H1 (cell line): ENCODE results near the gene COL19A1. TPM values are rescaled to one million over a fixed set of nuclear protein-coding genes. Genes with fewer than 3 reads are reported as not detected.

ENCODE experiments used
- CTCF ChIA-PET: fragments of 300-600 bp; sonication (Branson Sonifier 250); formaldehyde crosslinking; loops from one replicate; lab custom pipeline; 2021; ENCODE audit not compliant: partially characterized antibody; lab: Charles Lee
- POLR2A ChIA-PET: fragments of 300-600 bp; sonication (Branson Sonifier 250); formaldehyde crosslinking; loops from one replicate; lab custom pipeline; 2021; ENCODE audit warnings: inconsistent platforms; ENCODE audit not compliant: partially characterized antibody; lab: Charles Lee
- DNase-seq, 2 experiments: peaks; one replicate each; pipeline versions ENCODE4 v3.0.0 to v3.0.0-alpha.2; 2010 to 2022; ENCODE audit warnings: low spot score in 2 of 2, low read depth in 1 of 2, mixed read lengths in 1 of 2
- FAIRE-seq: peaks from 2 replicates; lab custom pipeline; 2011; peaks lifted over from hg19 to GRCh38; lab: Jason Lieb, UNC
- H2AFZ ChIP-seq: 2 replicates; pipeline ENCODE4 v1.8.1; 2012; ENCODE audit warnings: low read length, inconsistent platforms
- H2AK5ac ChIP-seq: 2 replicates; pipeline ENCODE4 v1.6.1; 2013; ENCODE audit warnings: low read depth, low read length
- H2BK120ac ChIP-seq: replicated peaks from 2 replicates; pipeline ENCODE3; 2013; ENCODE audit warnings: low read depth, low read length, inconsistent platforms
- H2BK12ac ChIP-seq: 2 replicates; pipeline ENCODE4 v1.6.1; 2013; ENCODE audit warnings: low read depth, low read length
- H2BK15ac ChIP-seq: 2 replicates; pipeline ENCODE4 v1.6.1; 2013; ENCODE audit warnings: low read length
- H2BK20ac ChIP-seq: 2 replicates; pipeline ENCODE4 v1.6.1; 2013; ENCODE audit warnings: low read length
- H2BK5ac ChIP-seq: 2 replicates; pipeline ENCODE4 v1.6.1; 2013; ENCODE audit warnings: low read depth, low read length
- H3K14ac ChIP-seq: 2 replicates; pipeline ENCODE4 v1.6.1; 2013; ENCODE audit warnings: inconsistent platforms; ENCODE audit not compliant: insufficient read length
- H3K18ac ChIP-seq: 2 replicates; pipeline ENCODE4 v1.6.1; 2013; ENCODE audit warnings: low read length; ENCODE audit errors: extremely low read depth
- H3K23ac ChIP-seq: 2 replicates; pipeline ENCODE4 v1.6.1; 2013; ENCODE audit warnings: inconsistent platforms; ENCODE audit not compliant: insufficient read length
- H3K23me2 ChIP-seq: 2 replicates; pipeline ENCODE4 v1.6.1; 2013; ENCODE audit warnings: low read depth, low read length
- H3K27ac ChIP-seq: 2 replicates; pipeline ENCODE4 v1.6.1; 2011; ENCODE audit warnings: low read depth, low read length, inconsistent platforms
- H3K27me3 ChIP-seq, 4 experiments: replicated peaks in 1 of 4; 1 replicate in 1 of 4; 2 replicates in 3 of 4; pipeline versions ENCODE4 v1.6.1 to v1.8.1; 2011 to 2013; ENCODE audit warnings: low read length in 3 of 4, mild to moderate bottlenecking in 3 of 4, inconsistent platforms in 2 of 4, mixed read lengths in 2 of 4, moderate library complexity in 1 of 4; ENCODE audit not compliant: control insufficient read depth in 3 of 4, insufficient read depth in 3 of 4; ENCODE audit errors: extremely low read depth in 1 of 4
- H3K36me3 ChIP-seq, 4 experiments: 2 replicates each; pipeline versions ENCODE4 v1.6.1 to v1.8.1; 2011 to 2013; ENCODE audit warnings: mild to moderate bottlenecking in 4 of 4, low read length in 3 of 4, moderate library complexity in 2 of 4, control low read depth in 1 of 4, inconsistent platforms in 1 of 4; ENCODE audit not compliant: insufficient read depth in 4 of 4, control insufficient read depth in 2 of 4
- H3K4ac ChIP-seq: replicated peaks from 2 replicates; pipeline ENCODE3; 2013; ENCODE audit warnings: low read length, low read depth, mixed read lengths, inconsistent platforms; ENCODE audit not compliant: insufficient read length
- H3K4me1 ChIP-seq, 4 experiments: replicated peaks in 1 of 4; 1 replicate in 1 of 4; 2 replicates in 3 of 4; pipeline versions ENCODE4 v1.6.1 to v1.8.1; 2011 to 2013; ENCODE audit warnings: low read length in 3 of 4, inconsistent platforms in 2 of 4, mixed read lengths in 1 of 4; ENCODE audit not compliant: insufficient read depth in 4 of 4, control insufficient read depth in 3 of 4
- H3K4me2 ChIP-seq, 2 experiments: 2 replicates each; pipeline versions ENCODE4 v1.6.1 to v1.8.1; 2011 to 2013; ENCODE audit warnings: low read depth in 2 of 2, low read length in 2 of 2, control low read depth in 1 of 2, inconsistent platforms in 1 of 2, mild to moderate bottlenecking in 1 of 2; ENCODE audit not compliant: insufficient read depth in 1 of 2
- H3K4me3 ChIP-seq, 4 experiments: fragments of 200-600, 300-600 bp in 1 of 4; sonication (generic), shearing (Covaris generic), sonication (Bioruptor Twin) in 1 of 4; 2 replicates each; pipeline versions ENCODE4 v1.5.1 to v1.8.1; 2011 to 2016; ENCODE audit warnings: low read length in 4 of 4, low read depth in 3 of 4, control low read depth in 2 of 4, inconsistent platforms in 2 of 4, mild to moderate bottlenecking in 2 of 4, mixed read lengths in 1 of 4, moderate library complexity in 1 of 4; ENCODE audit not compliant: insufficient read depth in 2 of 4; ENCODE audit errors: extremely low read depth in 1 of 4
- H3K56ac ChIP-seq: replicated peaks from 2 replicates; pipeline ENCODE3; 2013; ENCODE audit warnings: low read depth, mild to moderate bottlenecking, mixed read lengths, low read length, inconsistent platforms; ENCODE audit not compliant: insufficient read length
- H3K79me1 ChIP-seq: 2 replicates; pipeline ENCODE4 v1.6.1; 2013; ENCODE audit warnings: low read depth, low read length, control low read depth
- H3K79me2 ChIP-seq, 2 experiments: 2 replicates each; pipeline versions ENCODE4 v1.6.1 to v1.8.1; 2012 to 2013; ENCODE audit warnings: low read length in 2 of 2, mild to moderate bottlenecking in 2 of 2, inconsistent platforms in 1 of 2; ENCODE audit not compliant: insufficient read depth in 2 of 2, control insufficient read depth in 1 of 2
- H3K9ac ChIP-seq, 4 experiments: replicated peaks in 1 of 4; 1 replicate in 1 of 4; 2 replicates in 3 of 4; pipeline versions ENCODE4 v1.6.1 to v1.8.1; 2011 to 2013; ENCODE audit warnings: low read depth in 3 of 4, low read length in 3 of 4, control low read depth in 2 of 4, mild to moderate bottlenecking in 2 of 4, moderate library complexity in 2 of 4, inconsistent platforms in 1 of 4; ENCODE audit errors: extremely low read depth in 1 of 4
- H3K9me3 ChIP-seq, 2 experiments: 2 replicates each; pipeline versions ENCODE4 v1.6.1 to v1.8.1; 2012 to 2013; ENCODE audit warnings: mild to moderate bottlenecking in 2 of 2, moderate library complexity in 2 of 2, control low read depth in 1 of 2, inconsistent platforms in 1 of 2, low read depth in 1 of 2, low read length in 1 of 2, mixed read lengths in 1 of 2; ENCODE audit not compliant: insufficient read depth in 2 of 2
- H4K20me1 ChIP-seq, 2 experiments: replicated peaks in 1 of 2; 2 replicates each; pipeline versions ENCODE3 to v1.8.1; 2011 to 2013; ENCODE audit warnings: inconsistent platforms in 2 of 2, low read length in 2 of 2, mild to moderate bottlenecking in 1 of 2; ENCODE audit not compliant: insufficient read depth in 2 of 2, control insufficient read depth in 1 of 2
- H4K5ac ChIP-seq: 2 replicates; pipeline ENCODE4 v1.6.1; 2013; ENCODE audit warnings: low read length, low read depth, mixed read lengths, inconsistent platforms; ENCODE audit not compliant: insufficient read length
- H4K8ac ChIP-seq: 2 replicates; pipeline ENCODE4 v1.8.0; 2013; ENCODE audit warnings: mild to moderate bottlenecking, moderate library complexity, low read length, inconsistent platforms; ENCODE audit not compliant: insufficient read depth; ENCODE audit errors: extremely low read depth
- H4K91ac ChIP-seq: replicated peaks from 2 replicates; pipeline ENCODE3; 2013; ENCODE audit warnings: low read length, mixed read lengths, inconsistent platforms; ENCODE audit not compliant: insufficient read length
- WGBS, 2 experiments: shearing (Covaris generic) in 1 of 2; methylation state at CpG; one replicate each; pipeline versions ENCODE4 v1.1.6 to v1.1.7; 2013 to 2015; ENCODE audit warnings: low lambda C conversion rate in 2 of 2, mixed read lengths in 2 of 2, inconsistent platforms in 1 of 2, low coverage in 1 of 2, missing lambda C conversion rate in 1 of 2; ENCODE audit not compliant: insufficient replicate concordance in 2 of 2, insufficient coverage in 1 of 2, insufficient read length in 1 of 2; ENCODE audit errors: extremely low coverage in 1 of 2, missing lambda C conversion rate in 1 of 2; 5-methylcytosine and 5-hydroxymethylcytosine counted together
- polyA plus RNA-seq, 7 experiments: library from polyadenylated mRNA; depleted of rRNA in 3 of 7; stranded (reverse) in 5 of 7; unstranded in 2 of 7; fragments of >200 nt in 5 of 7; fragments of 200-250 nt in 2 of 7; gene quantifications; 1 replicate in 5 of 7; 2 replicates in 1 of 7; 4 replicates in 1 of 7; pipeline versions ENCODE4 v1.2.1 to v1.2.3, GENCODE V29; 2011 to 2013; ENCODE audit warnings: missing spikeins in 2 of 7, mixed read lengths in 2 of 7
- total RNA-seq: library from RNA; stranded (reverse); fragmentation: NEBNext Ultra II Directional; extraction: Animal tissue kit (Norgen Biotek cat#: 25700); gene quantifications from 2 replicates; pipeline ENCODE4 v1.2.1, GENCODE V29; 2021
- TF ChIP-seq, protein P1 (sequence below), 3 experiments: IDR thresholded peaks; 1 replicate in 2 of 3; 2 replicates in 1 of 3; pipeline versions ENCODE4 v1.5.1 to v1.6.1; 2011; ENCODE audit warnings: low read length in 3 of 3, mild to moderate bottlenecking in 3 of 3, inconsistent platforms in 2 of 3, low read depth in 1 of 3, moderate library complexity in 1 of 3; ENCODE audit not compliant: insufficient read depth in 1 of 3; ENCODE audit errors: control extremely low read depth in 1 of 3

The COL19A1 gene
- total and polyA plus RNA-seq, 2 of the 8 experiments (the other 6 are each of a cell fraction or from before 2014, with no cell fraction given) = not detected

DNA sequence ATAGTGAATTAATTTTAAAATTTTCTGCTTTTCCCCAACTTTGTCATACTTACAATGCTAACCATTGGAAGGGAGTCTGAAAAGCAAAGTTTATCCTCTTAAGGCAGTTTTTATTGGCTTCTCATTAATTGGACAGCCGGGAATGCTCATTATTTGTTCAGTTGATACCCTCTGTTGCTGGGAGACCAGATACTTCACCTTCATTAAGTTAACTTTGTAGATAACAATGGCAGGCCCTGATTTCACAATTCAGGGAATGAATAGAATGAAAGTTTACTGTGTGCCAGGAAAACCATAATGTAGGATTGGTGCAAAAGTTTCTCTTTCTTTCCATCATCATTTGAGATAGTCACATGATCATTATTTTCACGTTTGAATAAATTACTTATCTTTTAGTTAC lies 49.0 kb downstream of the COL19A1 start:
- Histone ChIP-seq H3K27me3 (no peaks in the 10 kb centered on the region), H2BK12ac (no peak overlapping the region), H2AK5ac (no peak overlapping the region), H4K20me1 (no peaks in the 10 kb centered on the region), H3K4me3 (no peak overlapping the region), H2BK20ac (no peak overlapping the region), H4K8ac (no peak overlapping the region), H3K27ac (no peak overlapping the region), H2BK15ac (no peak overlapping the region), H3K36me3 (no peaks in the 10 kb centered on the region; a peak in 1 of 8 replicates), H3K23me2 (no peaks in the 10 kb centered on the region), H2AFZ (no peak overlapping the region), H3K9ac (no peak overlapping the region), H4K5ac (no peak overlapping the region), H3K4me2 (no peak overlapping the region), H3K18ac (no peak overlapping the region), H3K79me1 (no peaks in the 10 kb centered on the region), H3K9me3 (no peaks in the 10 kb centered on the region), H2BK120ac (no peak overlapping the region), H3K79me2 (no peaks in the 10 kb centered on the region), H3K4ac (no peak overlapping the region), H2BK5ac (no peak overlapping the region), H3K14ac (no peak overlapping the region), H3K23ac (no peak overlapping the region), H3K56ac (no peak overlapping the region), H4K91ac (no peak overlapping the region), H3K4me1 (no peaks in the 10 kb centered on the region)
- ChIA-PET POLR2A (no interaction called here), CTCF (interaction anchor here (1.6 kb wide), 1 partner anchor 251 kb away, joined by 4 read pairs; no protein-coding TSS in a partner anchor)
- FAIRE-seq (no peak), DNase-seq (no peak)
- 98% methylated on average over 2 of the region's 2 CpGs; no CpG with 5 or more reads in 1 of the 2 experiments for WGBS, 2 experiments
- TF ChIP-seq, protein P1, sequence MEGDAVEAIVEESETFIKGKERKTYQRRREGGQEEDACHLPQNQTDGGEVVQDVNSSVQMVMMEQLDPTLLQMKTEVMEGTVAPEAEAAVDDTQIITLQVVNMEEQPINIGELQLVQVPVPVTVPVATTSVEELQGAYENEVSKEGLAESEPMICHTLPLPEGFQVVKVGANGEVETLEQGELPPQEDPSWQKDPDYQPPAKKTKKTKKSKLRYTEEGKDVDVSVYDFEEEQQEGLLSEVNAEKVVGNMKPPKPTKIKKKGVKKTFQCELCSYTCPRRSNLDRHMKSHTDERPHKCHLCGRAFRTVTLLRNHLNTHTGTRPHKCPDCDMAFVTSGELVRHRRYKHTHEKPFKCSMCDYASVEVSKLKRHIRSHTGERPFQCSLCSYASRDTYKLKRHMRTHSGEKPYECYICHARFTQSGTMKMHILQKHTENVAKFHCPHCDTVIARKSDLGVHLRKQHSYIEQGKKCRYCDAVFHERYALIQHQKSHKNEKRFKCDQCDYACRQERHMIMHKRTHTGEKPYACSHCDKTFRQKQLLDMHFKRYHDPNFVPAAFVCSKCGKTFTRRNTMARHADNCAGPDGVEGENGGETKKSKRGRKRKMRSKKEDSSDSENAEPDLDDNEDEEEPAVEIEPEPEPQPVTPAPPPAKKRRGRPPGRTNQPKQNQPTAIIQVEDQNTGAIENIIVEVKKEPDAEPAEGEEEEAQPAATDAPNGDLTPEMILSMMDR (IDR thresholded peaks at IDR 0.05; ENCODE audit: control extremely low read depth in 1 of 3, insufficient read depth in 1 of 3, low read depth in 1 of 3, low read length in 3 of 3) = no peak
